Stimulated activated CD4-positive, alpha-beta T cell treated with anti-CD3 and anti-CD28 coated beads, Interleukin-4, amount 100 ng/mL, for 4 hours (primary cell): ENCODE results near the gene ZBTB49.

Experiments used
- DNase-seq, 2 experiments: peaks; one replicate each; pipeline ENCODE4 v3.0.0-alpha.2; 2020

Gene ZBTB49

GRCh38 chr4:4284827-4285618 is 5.0 kb upstream of the ZBTB49 start:
- no peak for DNase-seq

DNA sequence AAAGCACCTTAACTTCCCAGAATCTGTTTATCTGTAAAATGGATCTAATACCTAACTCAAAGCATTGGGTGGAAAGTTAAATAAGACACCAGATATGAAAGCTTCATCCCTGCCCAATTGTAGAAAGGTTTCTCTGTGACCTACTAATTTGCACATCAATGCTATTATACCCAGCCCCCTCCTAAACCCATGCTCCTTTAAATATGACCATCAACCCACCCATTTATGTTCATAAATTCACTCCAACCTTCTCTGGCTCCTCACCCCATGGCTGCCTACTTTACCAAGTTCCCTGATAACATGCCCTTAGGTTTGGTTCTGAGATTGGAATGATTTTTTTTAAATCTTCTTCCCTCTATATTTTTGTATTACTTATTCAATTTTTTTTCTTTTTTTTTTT is 2.0 kb upstream of the ZBTB49 start:
- no peak for DNase-seq

- DNase-seq, result no peak
Observed at GRCh38 chr4:4289055-4289454, 996 bp upstream of the ZBTB49 start.

DNA sequence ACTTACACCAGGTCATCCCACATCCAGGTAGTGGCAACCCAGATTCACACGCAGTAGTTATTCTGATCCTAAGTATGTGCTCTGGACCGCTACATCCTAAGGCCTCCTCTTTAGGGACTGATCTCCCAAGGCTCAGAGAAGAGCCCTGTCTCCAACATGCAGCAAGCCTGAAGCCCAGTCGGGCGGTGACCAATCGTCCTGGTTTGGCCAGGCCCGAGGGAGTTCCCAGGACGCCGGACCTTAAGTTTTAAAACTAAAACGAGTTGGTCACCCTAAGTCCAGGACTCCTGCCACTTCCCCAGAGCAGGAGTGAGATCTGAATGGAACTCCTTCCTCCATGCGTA is 482 bp upstream of the ZBTB49 start:
- peak in 1 of 2 experiments; percentile 6 for DNase-seq

DNA sequence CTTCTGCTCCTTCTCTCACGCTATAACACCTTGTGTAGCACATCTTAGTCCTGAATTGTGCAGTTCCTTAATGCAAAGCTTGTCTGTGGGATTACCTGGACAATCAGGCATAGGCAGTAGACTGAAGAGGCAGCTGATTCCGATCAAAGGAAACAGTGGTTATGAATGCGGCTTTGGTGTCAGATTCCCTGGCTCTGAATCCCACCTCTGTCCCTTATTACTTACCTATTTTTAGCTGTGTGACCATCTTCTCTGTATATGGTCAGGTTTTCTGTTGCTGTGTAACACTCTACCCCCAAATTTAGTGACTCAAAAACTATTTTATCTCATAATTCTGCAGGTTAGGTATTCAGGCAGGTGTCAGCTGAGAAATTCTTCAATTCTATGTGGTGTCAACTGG is 3.2 kb downstream of the ZBTB49 start:
- no peak for DNase-seq

- no peak for DNase-seq
Observed at GRCh38 chr4:4296283-4296846, 6.3 kb downstream of the ZBTB49 start.

GRCh38 chr4:4299006-4299405 is 9.0 kb downstream of the ZBTB49 start:
- no peak for DNase-seq

GRCh38 chr4:4302001-4302400 is 11.9 kb downstream of the ZBTB49 start:
- no peak for DNase-seq

DNA sequence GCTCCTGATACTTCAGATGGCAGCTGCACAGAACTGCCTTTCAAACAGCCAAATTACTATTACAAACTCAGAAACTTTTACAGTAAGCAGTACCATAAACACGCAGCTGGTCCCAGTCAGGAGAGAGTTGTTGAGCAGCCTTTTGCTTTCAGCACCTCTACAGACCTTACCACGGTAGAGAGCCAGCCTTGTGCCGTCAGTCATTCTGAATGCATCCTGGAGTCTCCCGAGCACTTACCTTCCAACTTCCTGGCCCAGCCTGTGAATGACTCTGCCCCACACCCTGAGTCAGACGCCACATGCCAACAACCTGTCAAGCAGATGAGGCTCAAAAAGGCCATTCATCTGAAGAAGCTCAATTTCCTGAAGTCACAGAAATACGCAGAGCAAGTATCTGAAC is 12.4 kb downstream of the ZBTB49 start:
- no peak for DNase-seq

GRCh38 chr4:4306920-4307319 is 16.9 kb downstream of the ZBTB49 start:
- DNase-seq, result no peak

- no peak for DNase-seq
Observed at GRCh38 chr4:4308800-4309441, 18.9 kb downstream of the ZBTB49 start.

DNA sequence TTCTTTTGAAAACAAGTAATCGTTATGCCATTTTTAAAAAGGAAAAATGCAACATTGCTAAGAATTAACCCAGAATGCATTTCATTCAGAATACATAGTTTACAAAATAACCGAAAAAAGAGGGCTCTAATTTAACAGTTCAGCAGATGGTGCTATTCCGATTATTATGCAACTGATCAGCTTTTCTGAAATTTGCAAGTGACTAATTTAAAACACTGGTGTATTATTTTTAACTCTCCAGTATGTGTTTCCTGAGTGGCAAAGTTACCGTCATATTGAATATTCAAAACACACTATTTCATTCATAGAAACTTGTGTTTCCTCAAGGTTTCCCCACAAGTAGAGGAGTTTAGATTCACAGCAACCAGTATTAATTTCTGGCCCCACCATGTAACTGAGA is 21.1 kb downstream of the ZBTB49 start:
- no peak for DNase-seq

DNA sequence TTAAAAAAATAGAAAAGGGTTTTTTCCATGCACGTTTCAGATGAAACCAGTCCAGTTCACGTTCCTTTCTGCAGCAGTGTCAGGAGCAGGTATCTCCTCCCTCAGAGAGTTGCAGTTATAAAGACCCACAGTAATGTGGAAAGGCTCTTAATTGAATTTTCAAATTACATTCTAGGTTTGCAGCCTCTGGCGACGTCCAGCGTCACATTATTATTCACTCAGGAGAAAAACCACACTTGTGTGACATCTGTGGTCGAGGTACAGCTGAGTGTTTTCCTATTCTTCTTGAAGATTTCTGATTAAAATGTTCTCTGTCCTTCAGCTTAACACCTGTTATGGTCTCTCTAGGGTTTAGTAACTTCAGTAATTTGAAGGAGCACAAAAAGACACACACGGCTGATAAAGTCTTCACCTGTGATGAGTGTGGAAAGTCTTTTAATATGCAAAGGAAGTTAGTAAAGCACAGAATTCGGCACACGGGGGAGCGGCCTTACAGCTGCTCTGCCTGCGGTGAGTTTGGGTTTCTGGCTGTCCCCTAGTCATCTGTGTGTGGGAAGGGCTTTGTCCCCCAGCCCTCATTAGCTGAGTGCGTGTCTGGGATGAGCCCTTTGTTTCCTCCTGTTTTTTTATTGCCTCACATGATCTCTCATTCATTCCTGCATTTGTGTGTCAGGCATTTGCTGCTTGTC is 25.6 kb downstream of the ZBTB49 start:
- no peak for DNase-seq

DNA sequence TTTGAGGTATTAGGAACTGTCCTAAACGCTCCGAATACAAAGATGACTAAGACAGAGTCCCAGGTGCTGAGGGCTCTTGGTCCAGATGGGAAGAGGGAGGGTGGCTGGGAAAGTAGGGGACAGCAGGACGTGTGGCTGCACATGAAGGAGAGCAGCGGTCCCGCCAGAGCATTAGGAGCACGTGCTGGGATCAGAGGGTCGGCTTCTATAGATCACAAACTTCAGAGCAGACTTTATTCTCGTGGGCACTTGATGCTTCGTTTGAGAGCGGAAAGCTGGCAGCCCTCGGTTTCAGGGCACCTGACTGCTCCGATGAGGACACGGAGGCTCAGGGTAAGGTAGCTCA is 26.1 kb downstream of the ZBTB49 start:
- no peak for DNase-seq

- no peak for DNase-seq
Observed at GRCh38 chr4:4317496-4318232, 27.6 kb downstream of the ZBTB49 start.

DNA sequence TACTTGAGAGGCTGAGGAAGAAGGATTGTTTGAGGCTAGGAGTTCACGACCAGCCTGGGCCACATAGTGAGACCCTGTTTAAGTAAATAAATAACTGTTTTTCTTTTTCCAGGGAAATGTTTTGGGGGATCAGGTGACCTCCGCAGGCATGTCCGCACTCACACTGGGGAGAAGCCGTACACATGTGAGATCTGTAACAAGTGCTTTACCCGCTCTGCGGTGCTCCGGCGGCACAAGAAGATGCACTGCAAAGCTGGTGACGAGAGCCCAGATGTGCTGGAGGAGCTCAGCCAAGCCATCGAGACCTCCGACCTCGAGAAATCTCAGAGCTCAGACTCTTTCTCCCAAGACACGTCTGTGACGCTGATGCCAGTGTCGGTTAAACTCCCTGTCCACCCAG is 30.5 kb downstream of the ZBTB49 start:
- no peak for DNase-seq

GRCh38 chr4:4320951-4321714 is 31.1 kb downstream of the ZBTB49 start:
- no peak for DNase-seq

GRCh38 chr4:4321951-4322688 is 32.1 kb downstream of the ZBTB49 start:
- no peak for DNase-seq

DNA sequence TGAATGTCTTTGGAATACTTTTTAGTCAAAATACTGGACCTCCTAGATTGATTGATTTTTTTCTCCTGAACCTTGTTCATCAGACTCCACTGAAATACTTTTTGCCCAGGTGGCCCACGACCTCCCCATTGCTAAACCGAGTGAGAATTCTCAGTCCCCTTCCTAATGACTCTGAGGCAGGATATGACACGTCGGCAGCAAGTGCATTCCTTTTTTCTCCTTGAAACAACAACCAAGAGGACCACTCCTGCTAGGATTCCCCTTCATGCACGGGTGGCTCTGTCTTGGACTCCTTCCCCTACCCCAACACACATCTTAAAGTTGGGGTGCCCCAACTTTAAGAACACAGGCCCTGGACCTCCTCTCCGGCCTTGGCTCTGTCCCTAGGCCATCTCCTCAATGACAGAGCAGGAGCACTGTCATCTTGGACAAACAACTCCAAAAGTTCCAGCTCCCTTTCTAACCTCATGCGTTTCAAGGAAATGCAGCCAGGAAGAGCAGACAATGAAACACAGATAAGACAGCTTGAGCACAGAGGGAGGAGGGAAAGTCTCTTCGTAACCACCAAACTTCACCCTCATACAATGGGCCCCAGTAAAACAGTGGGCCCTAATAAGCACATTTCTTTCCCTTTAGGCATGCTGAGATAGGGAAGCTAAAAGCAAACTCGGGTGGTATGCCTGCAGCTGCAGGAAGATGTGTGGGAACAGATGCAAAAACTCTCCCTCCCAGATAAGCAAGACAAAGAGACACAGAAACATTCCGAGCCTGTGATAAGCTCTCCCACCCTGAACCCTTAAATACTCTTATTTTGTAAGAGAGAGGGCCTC is 33.9 kb downstream of the ZBTB49 start:
- DNase-seq, result no peak

DNA sequence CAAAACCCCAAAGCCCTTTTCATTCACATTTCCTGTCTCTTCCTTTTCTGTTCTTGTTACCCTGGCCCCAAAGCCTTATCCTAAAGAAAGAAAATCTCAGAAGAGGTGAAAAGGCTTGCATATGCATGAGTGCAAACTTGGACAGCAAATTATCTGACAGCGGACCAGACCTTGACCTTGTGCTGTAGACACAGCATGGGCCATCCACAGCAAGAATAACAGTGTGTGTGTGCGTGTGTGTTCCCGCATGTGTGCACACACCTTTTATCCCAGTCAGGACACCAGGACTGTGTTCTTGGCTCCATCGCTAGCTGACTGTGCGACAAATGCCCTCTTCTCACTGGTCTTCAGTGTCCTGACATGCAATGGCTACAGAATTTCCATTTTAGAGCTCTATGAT is 35.3 kb downstream of the ZBTB49 start:
- no peak for DNase-seq

- no peak for DNase-seq
Observed at GRCh38 chr4:4326166-4326565, 36.1 kb downstream of the ZBTB49 start.
